Neural cell (in vitro differentiated cells): Measurements from ENCODE around the gene FGD4. TPM values are rescaled to one million over a fixed set of nuclear protein-coding genes. Genes with fewer than 3 reads are reported as not detected.

Experiments
- H2AFZ ChIP-seq: fragments of 200-600, 300-800 bp; sonication (generic), shearing (Covaris generic); 2 replicates; pipeline ENCODE4 v1.6.0; 2014; ENCODE audit warnings: low read depth, mild to moderate bottlenecking, antibody characterized with exemption, low read length, moderate library complexity
- H3F3A ChIP-seq: fragments of 200-600 bp; shearing (Covaris generic); 2 replicates; pipeline ENCODE4 v1.6.1; 2016; ENCODE audit warnings: mild to moderate bottlenecking, moderate library complexity, mixed read lengths, antibody characterized with exemption, low read length; ENCODE audit not compliant: insufficient read depth, poor library complexity, severe bottlenecking
- H3K27ac ChIP-seq: fragments of 200-600, 300-800 bp; sonication (generic), shearing (Covaris generic); 2 replicates; pipeline ENCODE4 v1.5.1; 2014; ENCODE audit warnings: mild to moderate bottlenecking, low read length, moderate library complexity
- H3K27me3 ChIP-seq: fragments of 300-800, 200-600 bp; sonication (generic), shearing (Covaris generic); 2 replicates; pipeline ENCODE4 v1.6.0; 2014; ENCODE audit warnings: mild to moderate bottlenecking, low read depth, low read length, moderate library complexity; ENCODE audit not compliant: insufficient read depth
- H3K36me3 ChIP-seq: fragments of 300-800, 200-600 bp; sonication (generic), shearing (Covaris generic); 2 replicates; pipeline ENCODE4 v1.5.1; 2014; ENCODE audit warnings: mild to moderate bottlenecking, antibody characterized with exemption, low read length, moderate library complexity; ENCODE audit not compliant: insufficient read depth
- H3K4me2 ChIP-seq: fragments of 300-800, 200-600 bp; sonication (generic), shearing (Covaris generic); 2 replicates; pipeline ENCODE4 v1.6.0; 2014; ENCODE audit warnings: mild to moderate bottlenecking, low read length
- H3K4me3 ChIP-seq: fragments of 300-800, 200-600 bp; sonication (generic), shearing (Covaris generic); 2 replicates; pipeline ENCODE4 v1.5.1; 2014; ENCODE audit warnings: mild to moderate bottlenecking, low read length, moderate library complexity
- H3K79me2 ChIP-seq: fragments of 200-600 bp; shearing (Covaris generic); replicated peaks from 2 replicates; pipeline ENCODE4 v1.6.0; 2014; ENCODE audit warnings: mild to moderate bottlenecking, low read length, moderate library complexity; ENCODE audit not compliant: insufficient read depth
- H3K9ac ChIP-seq: fragments of 300-800, 200-600 bp; sonication (generic), shearing (Covaris generic); 2 replicates; pipeline ENCODE4 v1.6.1; 2016; ENCODE audit warnings: mild to moderate bottlenecking, low read length, mixed read lengths
- H3K9me2 ChIP-seq: fragments of 200-600 bp; shearing (Covaris generic); 2 replicates; pipeline ENCODE4 v1.6.1; 2016; ENCODE audit warnings: mild to moderate bottlenecking, low read length, mixed read lengths; ENCODE audit not compliant: insufficient read depth
- H3K9me3 ChIP-seq: fragments of 200-600, 300-800 bp; sonication (generic), shearing (Covaris generic); 2 replicates; pipeline ENCODE4 v1.6.1; 2016; ENCODE audit warnings: mild to moderate bottlenecking, mixed run types, low read length, moderate library complexity, mixed read lengths
- H4K20me1 ChIP-seq: fragments of 200-600 bp; shearing (Covaris generic); 2 replicates; pipeline ENCODE4 v1.6.1; 2016; ENCODE audit warnings: mild to moderate bottlenecking, mixed run types; ENCODE audit not compliant: insufficient read depth
- CTCF ChIP-seq: fragments of 450-650 bp; IDR thresholded peaks from 2 replicates; pipeline ENCODE4 v1.5.1; 2014; ENCODE audit warnings: antibody characterized with exemption, mild to moderate bottlenecking, moderate library complexity; ENCODE audit not compliant: poor library complexity, severe bottlenecking
- EP300 ChIP-seq: fragments of 450-650 bp; conservative IDR thresholded peaks from 2 replicates; pipeline ENCODE4 v1.6.1; 2014; ENCODE audit warnings: antibody characterized with exemption, mild to moderate bottlenecking, moderate library complexity; ENCODE audit not compliant: poor library complexity, severe bottlenecking
- EZH2 ChIP-seq: fragments of 200-600, 300-800 bp; shearing (Covaris generic), sonication (generic); IDR thresholded peaks from 2 replicates; pipeline ENCODE4 v1.6.1; 2014; ENCODE audit warnings: antibody characterized with exemption, low read length, borderline replicate concordance, mild to moderate bottlenecking; ENCODE audit not compliant: insufficient read depth, poor library complexity, severe bottlenecking
- MXI1 ChIP-seq: fragments of 450-650 bp; conservative IDR thresholded peaks from 2 replicates; pipeline ENCODE4 v1.6.1; 2014; ENCODE audit warnings: antibody characterized with exemption, mild to moderate bottlenecking; ENCODE audit not compliant: poor library complexity, severe bottlenecking
- POLR2AphosphoS5 ChIP-seq: IDR thresholded peaks from 2 replicates; pipeline ENCODE4 v1.6.1; 2012
- RAD21 ChIP-seq: fragments of 450-650 bp; conservative IDR thresholded peaks from 2 replicates; pipeline ENCODE4 v1.6.1; 2014; ENCODE audit warnings: antibody characterized with exemption, mild to moderate bottlenecking, moderate library complexity
- REST ChIP-seq: IDR thresholded peaks from 2 replicates; pipeline ENCODE4 v1.6.1; 2012; ENCODE audit warnings: borderline replicate concordance
- SMC3 ChIP-seq: fragments of 450-650 bp; conservative IDR thresholded peaks from 2 replicates; pipeline ENCODE4 v1.6.1; 2014; ENCODE audit warnings: antibody characterized with exemption, mild to moderate bottlenecking, moderate library complexity; ENCODE audit not compliant: poor library complexity
- TAF1 ChIP-seq: IDR thresholded peaks from 2 replicates; pipeline ENCODE4 v1.6.1; 2012; ENCODE audit warnings: low read depth
- polyA plus RNA-seq: library from polyadenylated mRNA; depleted of rRNA; stranded (reverse); fragments of >200 nt; gene quantifications from 2 replicates; pipeline ENCODE4 v1.2.3, GENCODE V29; 2014

Gene FGD4
- polyA plus RNA-seq, 1 donor from 2014 or later: 24.4 TPM

- no peak overlapping the region for H3K4me2 ChIP-seq
- H2AFZ ChIP-seq: no peak overlapping the region
- H3K4me3 ChIP-seq: no peak overlapping the region
- no peak overlapping the region for H3K27ac ChIP-seq
- H3K9me2 ChIP-seq: no peaks in the 10 kb centered on the region
- H3K9ac ChIP-seq: no peak overlapping the region
- H4K20me1 ChIP-seq: no peaks in the 10 kb centered on the region
- no peaks in the 10 kb centered on the region for H3K27me3 ChIP-seq
- TF ChIP-seq TAF1 (no peak), MXI1 (no peak), REST (no peak), SMC3 (no peak), EZH2 (no peak), RAD21 (no peak), POLR2AphosphoS5 (no peak), CTCF (no peak), EP300 (no peak)
- no peaks in the 10 kb centered on the region for H3F3A ChIP-seq
- H3K36me3 ChIP-seq: no peaks in the 10 kb centered on the region
- H3K9me3 ChIP-seq: no peaks in the 10 kb centered on the region
- no peaks in the 10 kb centered on the region for H3K79me2 ChIP-seq
Observed at GRCh38 chr12:32420356-32420755, 21.0 kb downstream of the FGD4 start.

- Histone ChIP-seq H3K9me3 (no peaks in the 10 kb centered on the region), H3K27ac (no peak overlapping the region), H3K4me2 (no peak overlapping the region), H3K36me3 (no peaks in the 10 kb centered on the region), H4K20me1 (no peaks in the 10 kb centered on the region), H3K27me3 (no peaks in the 10 kb centered on the region), H2AFZ (no peak overlapping the region), H3K9me2 (no peaks in the 10 kb centered on the region), H3K79me2 (no peaks in the 10 kb centered on the region), H3K4me3 (no peak overlapping the region), H3F3A (no peaks in the 10 kb centered on the region), H3K9ac (no peak overlapping the region)
- TF ChIP-seq EZH2: no peak
- no peak for TF ChIP-seq TAF1
- TF ChIP-seq MXI1: no peak
- no peak for TF ChIP-seq REST
- no peak for TF ChIP-seq RAD21
- TF ChIP-seq SMC3: no peak
- TF ChIP-seq POLR2AphosphoS5: no peak
- no peak for TF ChIP-seq CTCF
Observed at GRCh38 chr12:32423559-32423958, 24.2 kb downstream of the FGD4 start.
